Panc1 (cell line): Measurements from ENCODE around the gene LYZL1.

ENCODE experiments used
- CTCF ChIP-seq: fragments of 450-650 bp; IDR thresholded peaks from 2 replicates; pipeline ENCODE4 v1.5.1; 2017; ENCODE audit warnings: mild to moderate bottlenecking
- POLR2AphosphoS5 ChIP-seq: IDR thresholded peaks from 2 replicates; pipeline ENCODE4 v1.6.1; 2012; ENCODE audit warnings: mild to moderate bottlenecking, low read depth, low read length, moderate library complexity
- REST ChIP-seq, 2 experiments: IDR thresholded peaks; 2 replicates each; pipeline ENCODE4 v1.6.1; 2011 to 2012; ENCODE audit warnings: low read depth in 2 of 2, control low read depth in 1 of 2, low read length in 1 of 2, mild to moderate bottlenecking in 1 of 2, moderate library complexity in 1 of 2; ENCODE audit not compliant: insufficient read depth in 1 of 2
- SIN3A ChIP-seq: IDR thresholded peaks from 2 replicates; pipeline ENCODE4 v1.6.1; 2012; ENCODE audit warnings: low read depth, mild to moderate bottlenecking, low read length, moderate library complexity, borderline replicate concordance; ENCODE audit not compliant: insufficient read depth

- TF ChIP-seq CTCF (no peak), POLR2AphosphoS5 (no peak), REST (IDR thresholded peaks at IDR 0.05; ENCODE audit: insufficient read depth in 1 of 2, low read depth in 2 of 2, low read length in 1 of 2) (no peak), SIN3A (no peak)
Observed at GRCh38 chr10:29245476-29245875, 43.4 kb upstream of the LYZL1 start.
